MCF 10A (cell line): ENCODE data around the gene ACE. TPM values are rescaled to one million over a fixed set of nuclear protein-coding genes. Genes with fewer than 3 reads are reported as not detected.

Experiments used
- BruUV-seq: library from RNA; stranded (reverse); fragments of 400-500 nt; replicated peaks from 2 replicates; lab custom pipeline; 2021; lab: Mats Ljungman, UMichigan
- CTCF ChIA-PET: fragments of 300-600 bp; sonication (Branson Sonifier 250); formaldehyde crosslinking; extraction: SDS; loops from one replicate; lab custom pipeline; 2021; ENCODE audit warnings: antibody characterized with exemption, inconsistent platforms; lab: Yijun Ruan, JAX
- POLR2A ChIA-PET: fragments of 300-600, 350-650 bp; sonication (Branson Sonifier 250); formaldehyde crosslinking; extraction: SDS; loops from one replicate; lab custom pipeline; 2020; ENCODE audit warnings: antibody characterized with exemption, inconsistent platforms; lab: Yijun Ruan, JAX
- DNase-seq: peaks from one replicate; pipeline ENCODE4 v3.0.0-alpha.2; 2018; ENCODE audit not compliant: unreplicated experiment
- H3K27ac Mint-ChIP-seq: one replicate; pipeline ENCODE4 v1.8.0; 2022; ENCODE audit warnings: mild to moderate bottlenecking, low read depth, mixed read lengths; ENCODE audit not compliant: unreplicated experiment
- H3K27me3 Mint-ChIP-seq: one replicate; pipeline ENCODE4 v1.8.0; 2022; ENCODE audit warnings: mixed read lengths; ENCODE audit not compliant: insufficient read depth, unreplicated experiment
- H3K36me3 Mint-ChIP-seq: one replicate; pipeline ENCODE4 v1.8.0; 2022; ENCODE audit warnings: mild to moderate bottlenecking, moderate library complexity, mixed read lengths; ENCODE audit not compliant: insufficient read depth, unreplicated experiment
- H3K4me1 Mint-ChIP-seq: one replicate; pipeline ENCODE4 v1.8.0; 2022; ENCODE audit warnings: mixed read lengths; ENCODE audit not compliant: insufficient read depth, unreplicated experiment
- H3K4me3 Mint-ChIP-seq: one replicate; pipeline ENCODE4 v1.8.0; 2022; ENCODE audit warnings: mild to moderate bottlenecking, moderate library complexity, mixed read lengths; ENCODE audit not compliant: unreplicated experiment
- H3K9me3 Mint-ChIP-seq: one replicate; pipeline ENCODE4 v1.8.0; 2022; ENCODE audit warnings: mixed read lengths; ENCODE audit not compliant: unreplicated experiment
- intact Hi-C: fragments of 100-400 bp; cut with micrococcal nuclease; formaldehyde crosslinking; loops from 2 replicates; pipeline ENCODE4 v1.14.1; 2022
- total RNA-seq: library from RNA; stranded (reverse); gene quantifications from 2 replicates; pipeline ENCODE4 v1.2.3, GENCODE V29; 2022
- TF ChIP-seq, protein P1 (sequence below): fragments of 200-600 bp; IDR thresholded peaks from one replicate; pipeline ENCODE4 v1.8.0; 2022; ENCODE audit warnings: antibody characterized with exemption, mild to moderate bottlenecking; ENCODE audit not compliant: unreplicated experiment

The ACE gene
- total RNA-seq, 1 experiment from 2014 or later: 0.30 TPM

DNA sequence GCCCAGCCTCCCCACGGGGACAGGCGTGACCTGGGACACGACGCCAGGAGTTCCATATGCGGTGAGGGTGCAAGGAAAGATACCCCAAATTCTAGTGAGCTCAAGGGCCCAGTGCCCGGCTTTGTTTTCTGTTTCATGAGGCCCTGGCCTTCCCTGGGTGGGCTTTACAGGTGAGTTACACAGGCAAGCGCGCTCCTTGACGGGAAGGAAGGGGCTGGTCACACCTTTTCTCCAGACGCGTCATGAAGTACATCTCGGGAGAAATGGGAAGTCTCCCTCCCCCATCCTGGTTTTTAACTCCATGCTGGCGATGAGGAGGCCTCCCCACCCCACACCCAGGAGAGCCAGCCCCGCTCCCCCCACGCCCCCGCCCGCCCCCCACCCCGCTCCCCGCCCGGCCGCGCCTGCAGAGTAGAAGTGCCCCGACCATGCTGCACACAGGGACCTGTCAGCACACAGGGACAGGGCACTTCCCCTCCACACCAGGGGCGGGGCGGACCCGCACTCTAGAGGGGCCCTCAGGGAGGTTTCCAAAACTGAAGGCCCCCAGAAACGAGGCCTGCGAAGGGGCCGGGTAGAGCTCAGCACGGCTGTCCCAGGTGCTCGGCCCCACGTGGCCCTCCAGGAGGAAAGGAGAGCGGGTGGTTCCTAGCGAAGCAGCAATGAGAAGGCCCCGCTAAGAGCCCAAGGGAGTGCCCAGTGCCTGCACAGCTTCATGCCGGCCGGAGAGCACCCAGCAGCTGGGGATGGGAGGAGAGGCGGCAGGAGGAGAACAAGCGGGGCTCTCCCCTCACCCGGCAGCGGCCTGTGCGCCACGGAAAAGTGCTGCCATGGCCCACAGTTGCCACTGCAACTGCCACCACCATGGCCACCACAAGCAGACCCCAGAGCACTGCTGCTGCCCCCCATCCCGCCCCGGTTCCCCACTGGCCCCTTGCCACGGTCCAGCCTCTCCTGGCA lies 38.5 kb upstream of the ACE start:
- ChIA-PET CTCF (interaction anchor here (0.5 to 18.1 kb wide), 7 partner anchors 8 to 174 kb away, joined by 3 to 216 read pairs (median 4); partner anchors contain the start of genes ACE and DCAF7), POLR2A (no interaction called here)
- Mint-ChIP-seq H3K27me3 (no peaks in the 10 kb centered on the region), H3K4me1 (peaks cover 44% of the 10 kb centered on the region), H3K27ac (no peak overlapping the region), H3K36me3 (peaks cover 20% of the 10 kb centered on the region), H3K9me3 (no peaks in the 10 kb centered on the region), H3K4me3 (no peak overlapping the region)
- TF ChIP-seq, protein P1, sequence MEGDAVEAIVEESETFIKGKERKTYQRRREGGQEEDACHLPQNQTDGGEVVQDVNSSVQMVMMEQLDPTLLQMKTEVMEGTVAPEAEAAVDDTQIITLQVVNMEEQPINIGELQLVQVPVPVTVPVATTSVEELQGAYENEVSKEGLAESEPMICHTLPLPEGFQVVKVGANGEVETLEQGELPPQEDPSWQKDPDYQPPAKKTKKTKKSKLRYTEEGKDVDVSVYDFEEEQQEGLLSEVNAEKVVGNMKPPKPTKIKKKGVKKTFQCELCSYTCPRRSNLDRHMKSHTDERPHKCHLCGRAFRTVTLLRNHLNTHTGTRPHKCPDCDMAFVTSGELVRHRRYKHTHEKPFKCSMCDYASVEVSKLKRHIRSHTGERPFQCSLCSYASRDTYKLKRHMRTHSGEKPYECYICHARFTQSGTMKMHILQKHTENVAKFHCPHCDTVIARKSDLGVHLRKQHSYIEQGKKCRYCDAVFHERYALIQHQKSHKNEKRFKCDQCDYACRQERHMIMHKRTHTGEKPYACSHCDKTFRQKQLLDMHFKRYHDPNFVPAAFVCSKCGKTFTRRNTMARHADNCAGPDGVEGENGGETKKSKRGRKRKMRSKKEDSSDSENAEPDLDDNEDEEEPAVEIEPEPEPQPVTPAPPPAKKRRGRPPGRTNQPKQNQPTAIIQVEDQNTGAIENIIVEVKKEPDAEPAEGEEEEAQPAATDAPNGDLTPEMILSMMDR: no peak
- DNase-seq: no peak
- intact Hi-C loops: no loop called here
- BruUV-seq: no TSS peak

DNA sequence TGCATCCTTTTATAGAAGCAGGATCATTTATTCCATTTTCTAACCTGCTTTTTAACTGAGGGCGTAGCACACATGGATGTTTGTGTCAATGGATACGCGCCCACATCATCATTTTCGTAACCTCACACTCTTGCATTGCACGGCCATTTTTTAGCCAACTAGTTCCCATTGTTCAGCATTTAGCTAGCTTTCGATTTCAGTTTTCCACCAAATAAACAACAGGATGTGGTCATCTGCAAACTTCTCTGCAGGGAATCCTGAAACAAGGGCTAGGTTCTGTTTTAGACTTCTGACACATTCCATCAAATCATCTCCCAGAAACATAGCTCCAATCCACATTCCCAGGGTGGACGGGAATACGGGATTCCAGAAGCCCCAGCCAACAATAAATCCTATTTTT lies 37.2 kb upstream of the ACE start:
- DNase-seq: no peak
- intact Hi-C loops: no loop called here
- TF ChIP-seq, protein P1: no peak
- ChIA-PET POLR2A (interaction anchor here (0.6 kb wide), 1 partner anchor 734 kb away, joined by 3 read pairs; no protein-coding TSS in a partner anchor), CTCF (interaction anchor here (0.7 to 18.1 kb wide), 6 partner anchors 12 to 173 kb away, joined by 3 to 216 read pairs (median 4); partner anchors contain the start of genes ACE and DCAF7)
- peaks cover 31% of the 10 kb centered on the region for H3K4me1 Mint-ChIP-seq
- H3K9me3 Mint-ChIP-seq: no peaks in the 10 kb centered on the region
- no peaks in the 10 kb centered on the region for H3K27me3 Mint-ChIP-seq
- no TSS peak for BruUV-seq
- H3K4me3 Mint-ChIP-seq: no peak overlapping the region
- H3K36me3 Mint-ChIP-seq: peaks cover 11% of the 10 kb centered on the region
- H3K27ac Mint-ChIP-seq: peak overlapping the region; percentile 37

DNA sequence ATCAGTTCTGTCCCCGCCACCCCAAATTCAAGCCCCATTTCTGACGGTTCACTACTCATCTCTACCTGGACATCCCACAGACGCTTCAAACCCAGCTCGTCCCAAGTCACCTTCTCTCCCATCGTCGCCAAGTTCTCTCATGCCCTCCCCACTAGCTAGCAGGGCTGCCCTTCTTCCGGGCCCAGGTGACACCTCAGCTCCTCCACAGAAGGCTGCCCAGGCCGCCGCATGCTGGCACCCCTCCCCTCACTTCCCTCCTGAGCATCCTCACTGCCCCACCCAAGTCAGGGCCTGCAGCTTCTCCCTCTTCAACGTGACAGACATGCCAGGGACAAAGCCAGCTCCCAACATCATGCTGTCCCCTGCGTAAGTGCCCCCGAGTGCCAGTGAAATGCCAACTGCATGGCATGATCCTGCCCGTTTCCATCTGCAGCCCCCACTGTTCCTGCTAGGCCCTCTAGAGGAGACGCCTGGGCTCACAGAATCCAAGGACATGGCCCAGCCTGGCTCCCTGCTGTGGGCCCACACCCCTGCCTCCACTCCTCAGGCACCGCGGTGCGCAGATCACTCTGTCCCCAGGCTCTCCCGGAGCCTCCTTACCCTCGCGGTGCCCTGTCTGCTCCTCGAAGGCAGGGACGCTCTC lies 36.6 kb upstream of the ACE start:
- intact Hi-C loops: no loop called here
- no peaks in the 10 kb centered on the region for H3K9me3 Mint-ChIP-seq
- TF ChIP-seq, protein P1: no peak
- peaks cover 31% of the 10 kb centered on the region for H3K4me1 Mint-ChIP-seq
- BruUV-seq: no TSS peak
- ChIA-PET CTCF (interaction anchor here (0.7 to 18.1 kb wide), 4 partner anchors 12 to 172 kb away, joined by 3 to 216 read pairs (median 7); partner anchors contain the start of gene ACE), POLR2A (no interaction called here)
- H3K27me3 Mint-ChIP-seq: no peaks in the 10 kb centered on the region
- no peak overlapping the region for H3K4me3 Mint-ChIP-seq
- peak overlapping the region; percentile 37 for H3K27ac Mint-ChIP-seq
- peaks cover 9% of the 10 kb centered on the region for H3K36me3 Mint-ChIP-seq
- DNase-seq: no peak
